Measurements from ENCODE around the gene IPMK.

IPMK gene

DNA sequence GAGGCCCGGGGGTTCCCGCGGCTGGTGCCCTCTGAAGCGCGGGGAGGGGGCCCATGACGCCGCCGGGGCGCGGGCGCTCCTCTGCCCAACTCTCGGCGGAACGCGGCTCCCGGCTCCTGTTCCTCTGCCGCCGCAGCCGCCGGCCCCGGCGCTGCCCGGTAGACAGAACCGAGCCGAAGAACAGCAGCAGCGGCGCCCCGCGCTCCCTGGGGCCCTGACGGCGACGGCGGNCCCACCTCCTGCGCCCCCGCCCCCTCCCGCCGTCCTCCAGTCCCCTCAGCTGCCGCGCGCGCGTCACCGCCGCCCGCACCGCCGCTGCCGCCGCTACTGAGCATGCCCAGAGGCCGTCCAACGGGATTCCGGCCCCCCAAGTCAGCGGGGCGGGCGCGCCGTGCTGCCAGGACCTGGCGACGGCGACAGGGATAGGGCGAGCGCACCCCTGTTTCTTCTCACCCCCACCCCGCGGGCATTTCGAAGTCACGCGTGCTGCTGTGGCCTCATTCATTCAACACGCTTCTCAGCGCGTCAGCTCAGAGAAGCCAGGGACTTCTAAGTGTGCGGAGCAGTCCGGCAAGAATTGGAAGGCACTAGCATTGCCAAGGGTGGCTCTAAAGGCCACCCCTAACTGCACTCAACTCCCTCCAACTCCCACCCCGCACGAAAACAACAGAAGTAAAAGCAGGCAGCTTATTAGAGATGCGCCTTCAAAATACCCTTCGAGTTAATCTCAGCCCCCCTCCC is at the start of gene IPMK:
IPMK (minus strand) TSS at position 182 of the 741 bp plus-strand sequence. CDS start 283 bp downstream, outside the sequence.
- TF ChIP-seq USF1 (IDR thresholded peaks at IDR 0.05), result peak; percentile 43; the same call in 1 of the 2 replicates
- no peak for TF ChIP-seq CEBPB (IDR thresholded peaks at IDR 0.05)
- no peak for TF ChIP-seq EGR1 (IDR thresholded peaks at IDR 0.05)
- TF ChIP-seq TCF12 (IDR thresholded peaks at IDR 0.05; ENCODE audit: low read depth), result peak; percentile 59; the same call in 1 of the 2 replicates
- no peak for TF ChIP-seq YY1 (IDR thresholded peaks at IDR 0.05; ENCODE audit: low read depth)
- peak; percentile 16; the same call in 1 of the 2 replicates for TF ChIP-seq FOXM1 (IDR thresholded peaks at IDR 0.05; ENCODE audit: borderline replicate concordance, low read depth)
- TF ChIP-seq NFIC (IDR thresholded peaks at IDR 0.05), result no peak; the same call in 1 of the 2 replicates
- TF ChIP-seq ZBTB7A (IDR thresholded peaks at IDR 0.05; ENCODE audit: low read depth), result no peak; the same call in 1 of the 2 replicates
- TF ChIP-seq REST (IDR thresholded peaks at IDR 0.05; ENCODE audit: low read depth), result no peak
- peak; percentile 53; the same call in 1 of the 2 replicates for TF ChIP-seq TEAD4 (IDR thresholded peaks at IDR 0.05)
- TF ChIP-seq EP300 (IDR thresholded peaks at IDR 0.05; ENCODE audit: borderline replicate concordance), result no peak; the same call in 1 of the 2 replicates
- TF ChIP-seq, protein P1, sequence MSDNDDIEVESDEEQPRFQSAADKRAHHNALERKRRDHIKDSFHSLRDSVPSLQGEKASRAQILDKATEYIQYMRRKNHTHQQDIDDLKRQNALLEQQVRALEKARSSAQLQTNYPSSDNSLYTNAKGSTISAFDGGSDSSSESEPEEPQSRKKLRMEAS (IDR thresholded peaks at IDR 0.05), result peak; percentile 98
- TF ChIP-seq CREB1 (IDR thresholded peaks at IDR 0.05; ENCODE audit: low read depth), result no peak
- TF ChIP-seq RAD21 (IDR thresholded peaks at IDR 0.05; ENCODE audit: low read depth), result no peak
- 0 out of 2 replicates have a peak, but pooled peaks have one; percentile 36 for TF ChIP-seq TAF1 (IDR thresholded peaks at IDR 0.05; ENCODE audit: low read depth)

DNA sequence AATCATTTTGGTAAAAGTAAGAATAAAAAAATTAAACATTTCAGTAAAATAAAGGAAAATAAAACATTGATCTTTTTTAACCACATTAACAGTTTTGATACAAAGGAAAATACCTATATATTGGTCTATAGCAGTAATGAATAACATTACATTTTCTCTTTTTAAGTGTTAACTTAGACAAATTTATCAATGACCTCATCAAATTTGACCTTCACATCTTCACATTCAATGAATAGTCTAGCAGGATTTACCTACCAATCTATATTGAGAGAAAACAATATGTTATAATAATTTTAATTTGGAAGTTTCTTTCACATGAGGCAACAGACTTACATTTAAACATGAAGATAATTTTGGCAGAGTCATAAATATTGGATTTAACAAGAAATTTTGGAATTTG is 49.2 kb upstream of the IPMK start:
- TF ChIP-seq TCF12 (IDR thresholded peaks at IDR 0.05; ENCODE audit: low read depth) (no peak), CEBPB (IDR thresholded peaks at IDR 0.05) (no peak), YY1 (IDR thresholded peaks at IDR 0.05; ENCODE audit: low read depth) (no peak), NFIC (IDR thresholded peaks at IDR 0.05) (no peak), EGR1 (IDR thresholded peaks at IDR 0.05) (no peak), TAF1 (IDR thresholded peaks at IDR 0.05; ENCODE audit: low read depth) (no peak), EP300 (IDR thresholded peaks at IDR 0.05; ENCODE audit: borderline replicate concordance) (no peak), ZBTB7A (IDR thresholded peaks at IDR 0.05; ENCODE audit: low read depth) (no peak), RAD21 (IDR thresholded peaks at IDR 0.05; ENCODE audit: low read depth) (no peak), REST (IDR thresholded peaks at IDR 0.05; ENCODE audit: low read depth) (no peak), USF1 (IDR thresholded peaks at IDR 0.05) (no peak), CREB1 (IDR thresholded peaks at IDR 0.05; ENCODE audit: low read depth) (no peak), FOXM1 (IDR thresholded peaks at IDR 0.05; ENCODE audit: borderline replicate concordance, low read depth) (no peak), TEAD4 (IDR thresholded peaks at IDR 0.05) (no peak)
- TF ChIP-seq, protein P1 (IDR thresholded peaks at IDR 0.05), result no peak

- TF ChIP-seq CREB1 (IDR thresholded peaks at IDR 0.05; ENCODE audit: low read depth) (no peak), NFIC (IDR thresholded peaks at IDR 0.05) (no peak), ZBTB7A (IDR thresholded peaks at IDR 0.05; ENCODE audit: low read depth) (no peak), TCF12 (IDR thresholded peaks at IDR 0.05; ENCODE audit: low read depth) (no peak)
Observed at GRCh38 chr10:58311026-58311425, 43.3 kb upstream of the IPMK start.

- TF ChIP-seq CREB1 (IDR thresholded peaks at IDR 0.05; ENCODE audit: low read depth) (no peak), TAF1 (IDR thresholded peaks at IDR 0.05; ENCODE audit: low read depth) (no peak), RAD21 (IDR thresholded peaks at IDR 0.05; ENCODE audit: low read depth) (no peak), TEAD4 (IDR thresholded peaks at IDR 0.05) (no peak), EGR1 (IDR thresholded peaks at IDR 0.05) (no peak), YY1 (IDR thresholded peaks at IDR 0.05; ENCODE audit: low read depth) (no peak), TCF12 (IDR thresholded peaks at IDR 0.05; ENCODE audit: low read depth) (no peak), EP300 (IDR thresholded peaks at IDR 0.05; ENCODE audit: borderline replicate concordance) (no peak), REST (IDR thresholded peaks at IDR 0.05; ENCODE audit: low read depth) (no peak), ZBTB7A (IDR thresholded peaks at IDR 0.05; ENCODE audit: low read depth) (no peak), USF1 (IDR thresholded peaks at IDR 0.05) (no peak)
- TF ChIP-seq, protein P1 (IDR thresholded peaks at IDR 0.05), result no peak
Observed at GRCh38 chr10:58307676-58308075, 40.0 kb upstream of the IPMK start.

Data from Ishikawa (cell line).